AG09309 (cell line): ENCODE results near the gene PRLH.

Experiments used
- DNase-seq: peaks from one replicate; pipeline ENCODE4 v3.0.0-alpha.2; 2010; ENCODE audit warnings: low read depth
- H3K4me3 ChIP-seq: 2 replicates; pipeline ENCODE4 v1.5.1; 2011; ENCODE audit warnings: mild to moderate bottlenecking, low read depth, low read length, moderate library complexity; ENCODE audit not compliant: control insufficient read depth
- CTCF ChIP-seq: IDR thresholded peaks from 2 replicates; pipeline ENCODE4 v1.5.1; 2011; ENCODE audit warnings: mild to moderate bottlenecking, low read depth, low read length, inconsistent platforms; ENCODE audit not compliant: insufficient read depth, control insufficient read depth; ENCODE audit errors: missing control alignments

PRLH gene

DNA sequence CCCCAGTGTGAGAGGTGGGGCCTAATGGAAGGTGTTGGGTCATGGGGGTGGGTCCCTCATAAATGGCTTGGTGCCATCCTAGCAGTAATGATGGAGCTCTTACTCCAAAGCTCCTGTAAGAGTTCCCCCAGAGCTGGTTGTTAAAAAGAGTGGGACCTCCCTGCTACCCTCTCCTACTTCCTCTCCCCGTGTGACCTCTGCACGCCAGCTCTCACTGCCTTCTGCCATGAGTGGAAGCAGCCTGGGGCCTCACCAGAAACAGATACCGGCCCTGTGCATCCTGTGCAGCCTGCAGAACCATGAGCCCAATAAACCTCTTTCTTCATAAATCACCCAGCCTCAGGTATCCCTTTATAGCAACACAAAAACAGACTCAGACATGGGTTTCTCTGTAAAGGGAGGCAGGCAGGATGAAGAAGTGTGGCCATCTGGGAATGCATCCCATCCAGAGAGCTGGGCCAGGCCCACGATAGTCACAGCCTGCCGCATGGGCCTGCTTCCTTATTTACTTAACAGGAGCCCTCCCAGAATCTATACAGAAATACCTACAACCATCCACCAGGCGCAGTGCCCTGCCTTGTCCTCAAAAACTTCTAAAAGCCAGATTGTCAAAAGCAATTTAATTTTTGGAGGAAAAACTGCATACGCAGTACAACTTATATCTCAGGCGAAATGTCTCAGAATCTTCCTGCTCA, 7.5 kb downstream of the PRLH start:
- no peak for DNase-seq
- TF ChIP-seq CTCF, result no peak

DNA sequence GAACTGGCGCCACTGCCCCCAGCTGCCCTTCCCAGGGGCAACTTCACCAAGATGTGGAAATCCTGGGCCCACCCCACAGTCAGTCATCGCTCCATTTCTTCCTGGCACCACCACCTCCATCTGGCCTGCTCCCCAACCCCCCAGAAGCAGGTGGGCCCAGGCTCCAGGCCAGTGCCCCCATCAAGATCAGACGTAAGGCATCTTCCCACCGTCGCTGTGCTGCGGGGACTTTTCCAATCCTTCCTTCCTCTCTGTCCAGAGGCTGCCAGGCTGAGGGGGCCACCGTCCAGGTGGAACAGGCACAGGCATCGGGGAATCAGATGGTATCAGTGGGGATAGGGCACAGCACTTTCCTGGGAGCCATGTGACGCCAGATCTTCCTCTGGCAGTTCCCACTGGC, 8.1 kb downstream of the PRLH start:
- no peak overlapping the region for H3K4me3 ChIP-seq
- no peak for DNase-seq
- no peak for TF ChIP-seq CTCF

More for the DNA sequence above, 7.5 kb downstream of the PRLH start:
- H3K4me3 ChIP-seq, result no peak overlapping the region

DNA sequence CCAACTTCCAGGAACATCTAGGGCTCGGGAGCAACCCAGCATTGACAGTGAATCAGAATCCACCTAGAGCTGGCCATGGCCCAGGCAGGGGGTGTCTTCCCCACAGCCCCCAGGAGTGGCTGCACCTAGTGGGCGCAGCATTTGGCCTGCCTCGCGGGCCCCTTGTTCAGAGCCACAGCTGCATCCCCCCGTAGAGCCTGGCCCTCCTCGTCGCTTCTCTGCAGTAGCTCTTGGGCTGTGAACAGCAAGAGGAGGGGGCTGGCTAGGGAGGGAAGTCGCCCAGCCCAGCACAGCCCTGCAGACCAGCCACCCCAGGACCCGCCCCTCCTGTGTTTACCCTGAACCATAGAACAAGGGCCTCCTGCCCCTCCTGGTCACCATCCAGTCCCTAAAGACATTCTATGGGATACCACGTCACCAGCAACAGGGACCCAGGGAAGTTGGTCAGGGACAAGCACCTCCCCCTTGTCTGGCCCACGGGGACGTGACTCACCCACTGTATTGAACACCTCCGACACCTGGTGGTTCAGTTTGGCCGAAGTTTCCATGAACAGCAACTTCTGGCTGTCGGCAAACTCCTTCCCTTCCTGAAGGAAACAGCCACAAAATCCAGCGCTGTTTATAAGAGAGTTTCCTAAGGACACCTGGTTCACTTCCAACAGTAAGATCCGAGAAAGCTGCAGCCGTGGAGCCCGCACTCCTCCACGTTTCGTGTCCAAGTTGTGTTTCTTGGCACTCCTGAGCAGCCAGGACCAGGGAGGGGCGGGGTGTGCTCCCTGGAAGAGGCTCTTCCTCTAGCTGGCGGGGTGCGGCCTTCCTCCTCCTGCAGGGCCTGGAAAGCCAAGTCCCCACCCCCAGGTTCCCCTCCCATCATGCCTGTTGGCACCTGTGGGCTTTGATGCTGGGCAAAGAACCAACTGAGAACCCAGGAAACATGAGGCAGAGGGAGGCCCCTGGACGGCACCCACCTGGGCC, 8.8 kb downstream of the PRLH start:
- no peak for TF ChIP-seq CTCF
- H3K4me3 ChIP-seq, result no peak overlapping the region
- DNase-seq, result no peak

GRCh38 chr2:237575869-237576862, 9.8 kb downstream of the PRLH start:
- H3K4me3 ChIP-seq, result no peak overlapping the region
- no peak for TF ChIP-seq CTCF
- no peak for DNase-seq

GRCh38 chr2:237576974-237577373, 10.6 kb downstream of the PRLH start:
- no peak overlapping the region for H3K4me3 ChIP-seq
- DNase-seq, result no peak
- no peak for TF ChIP-seq CTCF

DNA sequence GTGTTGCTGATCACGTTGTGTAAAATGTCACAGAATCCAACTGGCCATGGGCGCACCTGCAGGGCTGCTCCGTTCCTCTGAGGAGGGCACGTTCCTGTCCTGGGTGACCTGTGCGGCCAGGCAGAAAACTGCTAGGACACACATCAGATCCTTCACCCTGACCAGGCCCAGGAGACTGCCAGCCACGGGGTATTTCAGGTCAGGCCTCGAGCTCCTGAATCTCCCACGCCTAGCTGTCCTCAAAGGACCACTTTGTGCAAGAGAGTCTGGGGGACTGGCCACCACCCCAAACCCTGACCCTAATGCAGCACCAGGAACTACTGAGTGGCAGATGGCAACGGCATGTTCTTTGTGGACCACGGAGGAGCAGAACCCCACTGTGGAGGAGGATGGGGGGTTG, 11.1 kb downstream of the PRLH start:
- H3K4me3 ChIP-seq, result no peak overlapping the region
- no peak for DNase-seq
- TF ChIP-seq CTCF, result no peak
